LNCAP (cell line): ENCODE measurements around the gene KRTAP10-10.
"Not testable (repeated sequence)": the region's sequence is repeated elsewhere in the genome, so short reads cannot be mapped to it uniquely, and the experiment has no call there.

Experiments
- CTCF ChIP-seq: fragments of 450-650 bp; IDR thresholded peaks from 2 replicates; pipeline ENCODE4 v1.5.1; 2017; ENCODE audit warnings: mild to moderate bottlenecking

KRTAP10-10 gene

GRCh38 chr21:44594406-44594916, 42.7 kb upstream of the KRTAP10-10 start:
- no peak for TF ChIP-seq CTCF

- no peak for TF ChIP-seq CTCF
Measured at GRCh38 chr21:44595524-44595923, 41.6 kb upstream of the KRTAP10-10 start.

- no peak for TF ChIP-seq CTCF
Measured at GRCh38 chr21:44596068-44596725, 41.0 kb upstream of the KRTAP10-10 start.

GRCh38 chr21:44598061-44598460, 39.1 kb upstream of the KRTAP10-10 start:
- no peak for TF ChIP-seq CTCF

GRCh38 chr21:44599264-44600029, 37.7 kb upstream of the KRTAP10-10 start:
- TF ChIP-seq CTCF = no peak

GRCh38 chr21:44600118-44600978, 36.8 kb upstream of the KRTAP10-10 start, which contains the start of gene KRTAP10-7:
Gene KRTAP10-7, plus strand, starts transcription at chr21:44600597. Its CDS starts 25 bp downstream, at chr21:44600622.
- not testable (repeated sequence) for TF ChIP-seq CTCF
